Fibroblast of peridontal ligament (primary cell): Measurements from ENCODE around the gene SLC1A3.
"Not testable (repeated sequence)": the region's sequence is repeated elsewhere in the genome, so short reads cannot be mapped to it uniquely, and the experiment has no call there.

Experiments
- DNase-seq: peaks from one replicate; pipeline ENCODE4 v3.0.0-alpha.2; 2010; ENCODE audit errors: extremely low read depth

SLC1A3 gene

GRCh38 chr5:36606428-36607113, at the start of gene SLC1A3:
Gene SLC1A3, plus strand, starts transcription at chr5:36606606. Its CDS starts 1,818 bp downstream, at chr5:36608424.
- DNase-seq: peak; percentile 78

- no peak for DNase-seq
Observed at GRCh38 chr5:36558641-36559040, 47.8 kb upstream of the SLC1A3 start.

- no peak for DNase-seq
Observed at GRCh38 chr5:36561601-36562000, 44.8 kb upstream of the SLC1A3 start.

GRCh38 chr5:36569491-36569890, 36.9 kb upstream of the SLC1A3 start:
- peak; percentile 73 for DNase-seq

GRCh38 chr5:36570301-36571095, 35.9 kb upstream of the SLC1A3 start:
- DNase-seq: peak; percentile 62

- DNase-seq: no peak
Observed at GRCh38 chr5:36571401-36572042, 34.9 kb upstream of the SLC1A3 start.

GRCh38 chr5:36573438-36573837, 33.0 kb upstream of the SLC1A3 start:
- peak; percentile 69 for DNase-seq

GRCh38 chr5:36575361-36575781, 31.0 kb upstream of the SLC1A3 start:
- no peak for DNase-seq

- no peak for DNase-seq
Observed at GRCh38 chr5:36576721-36577120, 29.7 kb upstream of the SLC1A3 start.

- not testable (repeated sequence) for DNase-seq
Observed at GRCh38 chr5:36579858-36580257, 26.5 kb upstream of the SLC1A3 start.

- DNase-seq: no peak
Observed at GRCh38 chr5:36581070-36581469, 25.3 kb upstream of the SLC1A3 start.

GRCh38 chr5:36584009-36584875, 22.2 kb upstream of the SLC1A3 start:
- DNase-seq: no peak

- no peak for DNase-seq
Observed at GRCh38 chr5:36585701-36586100, 20.7 kb upstream of the SLC1A3 start.

GRCh38 chr5:36587354-36587753, 19.1 kb upstream of the SLC1A3 start:
- DNase-seq: no peak

- DNase-seq: not testable (repeated sequence)
Observed at GRCh38 chr5:36589735-36590134, 16.7 kb upstream of the SLC1A3 start.

- no peak for DNase-seq
Observed at GRCh38 chr5:36590513-36591286, 15.7 kb upstream of the SLC1A3 start.

- no peak for DNase-seq
Observed at GRCh38 chr5:36593867-36594266, 12.5 kb upstream of the SLC1A3 start.

- DNase-seq: no peak
Observed at GRCh38 chr5:36596247-36596646, 10.2 kb upstream of the SLC1A3 start.

GRCh38 chr5:36596756-36597155, 9.7 kb upstream of the SLC1A3 start:
- DNase-seq: no peak

GRCh38 chr5:36598045-36598444, 8.4 kb upstream of the SLC1A3 start:
- no peak for DNase-seq
